ENCODE measurements around the gene COL1A1.

The COL1A1 gene

DNA sequence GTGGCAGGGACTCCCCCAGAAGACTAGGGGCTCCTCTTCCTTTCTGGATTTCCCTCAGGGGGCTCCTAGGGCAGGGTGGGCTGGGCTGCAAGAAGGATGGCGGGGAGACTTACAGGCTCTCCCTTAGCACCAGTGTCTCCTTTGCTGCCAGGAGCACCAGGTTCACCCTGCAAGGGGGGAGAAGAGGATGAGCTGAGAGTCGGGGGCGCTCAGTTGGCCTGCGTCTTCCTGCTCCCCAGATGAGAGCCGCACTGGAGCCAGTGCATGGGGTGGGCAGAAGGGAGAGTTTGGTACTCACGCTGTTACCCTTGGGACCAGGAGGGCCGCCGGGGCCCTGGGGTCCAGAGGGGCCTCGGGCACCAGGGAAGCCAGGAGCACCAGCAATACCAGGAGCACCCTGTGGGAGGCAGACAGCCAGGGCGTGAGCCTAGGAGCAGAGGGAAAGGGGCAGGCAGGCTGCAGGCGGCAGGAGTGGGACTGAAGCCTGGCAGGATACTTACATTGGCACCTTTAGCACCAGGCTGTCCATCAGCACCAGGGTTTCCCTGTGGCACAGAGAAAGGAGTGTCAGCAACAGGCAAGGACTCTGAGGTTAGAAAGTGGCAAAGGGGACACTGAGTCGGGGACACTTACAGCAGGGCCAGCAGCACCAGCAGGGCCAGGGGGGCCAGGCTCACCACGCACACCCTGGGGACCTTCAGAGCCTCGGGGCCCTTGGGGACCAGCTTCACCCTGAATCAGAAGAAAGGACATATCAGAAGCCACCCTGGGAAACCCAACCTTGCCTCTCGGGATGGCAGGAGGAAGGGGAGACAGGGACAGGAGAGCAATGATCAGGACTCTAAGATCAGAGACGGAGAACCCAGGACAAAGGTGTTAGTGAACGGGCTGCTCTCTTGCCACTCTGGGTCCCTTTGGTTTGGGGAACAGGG is 6.2 kb downstream of the COL1A1 start:
- no peak for DNase-seq
- Histone ChIP-seq H3K9me2 (replicated peaks; ENCODE audit: insufficient read depth, low read length) (no peaks in the 10 kb centered on the region), H3K9me3 (replicated peaks; ENCODE audit: insufficient read depth, low read length) (no peaks in the 10 kb centered on the region), H3K27ac (ENCODE audit: low read length) (no peak overlapping the region), H3K4me1 (ENCODE audit: low read length) (no peaks in the 10 kb centered on the region), H3K36me3 (replicated peaks; ENCODE audit: insufficient read depth, low read length) (no peaks in the 10 kb centered on the region), H3F3A (ENCODE audit: insufficient read depth, low read length) (peaks cover 7% of the 10 kb centered on the region; the same call in 1 of the 2 replicates), H3K4me2 (ENCODE audit: low read depth, low read length) (no peak overlapping the region), H3K4me3 (ENCODE audit: low read length) (no peak overlapping the region), H4K20me1 (ENCODE audit: insufficient read depth, low read length) (no peaks in the 10 kb centered on the region), H3K79me2 (ENCODE audit: low read length) (no peaks in the 10 kb centered on the region), H3K27me3 (replicated peaks; ENCODE audit: insufficient read depth, low read length) (peaks cover 67% of the 10 kb centered on the region), H3K9ac (ENCODE audit: low read length) (no peak overlapping the region), H2AFZ (ENCODE audit: low read length) (no peak overlapping the region)
- TF ChIP-seq, protein P1, sequence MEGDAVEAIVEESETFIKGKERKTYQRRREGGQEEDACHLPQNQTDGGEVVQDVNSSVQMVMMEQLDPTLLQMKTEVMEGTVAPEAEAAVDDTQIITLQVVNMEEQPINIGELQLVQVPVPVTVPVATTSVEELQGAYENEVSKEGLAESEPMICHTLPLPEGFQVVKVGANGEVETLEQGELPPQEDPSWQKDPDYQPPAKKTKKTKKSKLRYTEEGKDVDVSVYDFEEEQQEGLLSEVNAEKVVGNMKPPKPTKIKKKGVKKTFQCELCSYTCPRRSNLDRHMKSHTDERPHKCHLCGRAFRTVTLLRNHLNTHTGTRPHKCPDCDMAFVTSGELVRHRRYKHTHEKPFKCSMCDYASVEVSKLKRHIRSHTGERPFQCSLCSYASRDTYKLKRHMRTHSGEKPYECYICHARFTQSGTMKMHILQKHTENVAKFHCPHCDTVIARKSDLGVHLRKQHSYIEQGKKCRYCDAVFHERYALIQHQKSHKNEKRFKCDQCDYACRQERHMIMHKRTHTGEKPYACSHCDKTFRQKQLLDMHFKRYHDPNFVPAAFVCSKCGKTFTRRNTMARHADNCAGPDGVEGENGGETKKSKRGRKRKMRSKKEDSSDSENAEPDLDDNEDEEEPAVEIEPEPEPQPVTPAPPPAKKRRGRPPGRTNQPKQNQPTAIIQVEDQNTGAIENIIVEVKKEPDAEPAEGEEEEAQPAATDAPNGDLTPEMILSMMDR (IDR thresholded peaks at IDR 0.05; ENCODE audit: low read length), result 0 out of 2 replicates have a peak, but pooled peaks have one; percentile 6
- no peak for TF ChIP-seq EZH2phosphoT487 (IDR thresholded peaks at IDR 0.05; ENCODE audit: low read length)

DNA sequence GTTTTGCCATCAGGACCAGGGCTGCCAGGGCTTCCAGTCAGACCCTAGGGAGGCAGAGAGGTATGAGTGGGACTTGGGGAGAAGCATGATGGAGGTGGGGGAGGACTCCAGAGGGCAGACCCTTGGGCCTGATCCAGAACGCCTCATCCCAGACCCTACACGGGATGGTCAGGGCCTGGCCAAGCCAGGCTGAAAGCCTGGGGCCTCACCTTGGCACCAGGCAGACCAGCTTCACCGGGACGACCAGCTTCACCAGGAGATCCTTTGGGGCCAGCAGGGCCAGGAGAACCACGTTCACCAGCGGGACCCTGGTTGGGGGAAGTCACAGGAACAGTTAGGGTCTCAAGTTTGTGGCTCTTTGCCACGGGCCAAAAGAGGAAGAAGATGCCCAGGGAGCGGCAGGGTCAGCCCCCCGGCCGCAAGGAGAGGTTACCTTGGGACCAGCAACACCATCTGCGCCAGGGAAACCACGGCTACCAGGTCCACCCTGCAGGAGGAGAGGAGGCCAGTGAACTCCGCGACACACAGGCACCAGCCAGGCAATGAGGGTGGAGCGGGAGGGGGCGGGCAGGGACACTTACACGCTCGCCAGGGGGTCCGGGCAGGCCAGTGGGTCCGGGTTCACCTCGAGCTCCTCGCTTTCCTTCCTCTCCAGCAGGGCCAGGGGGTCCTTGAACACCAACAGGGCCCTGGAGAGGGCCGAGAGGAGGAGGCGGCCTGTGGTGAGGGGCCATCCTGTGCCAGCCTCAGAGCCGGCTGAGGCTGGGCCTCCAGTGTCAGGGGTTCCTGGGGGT is 7.1 kb downstream of the COL1A1 start:
- H3F3A ChIP-seq (ENCODE audit: insufficient read depth, low read length), result peaks cover 7% of the 10 kb centered on the region; the same call in 1 of the 2 replicates
- no peaks in the 10 kb centered on the region for H4K20me1 ChIP-seq (ENCODE audit: insufficient read depth, low read length)
- TF ChIP-seq, protein P1 (IDR thresholded peaks at IDR 0.05; ENCODE audit: low read length), result no peak
- TF ChIP-seq EZH2phosphoT487 (IDR thresholded peaks at IDR 0.05; ENCODE audit: low read length), result no peak
- TF ChIP-seq EZH2 (optimal IDR thresholded peaks at IDR 0.05; ENCODE audit: low read depth, low read length), result no peak
- H3K4me2 ChIP-seq (ENCODE audit: low read depth, low read length), result no peak overlapping the region
- H3K9ac ChIP-seq (ENCODE audit: low read length), result no peak overlapping the region
- no peaks in the 10 kb centered on the region for H3K4me1 ChIP-seq (ENCODE audit: low read length)
- H3K27ac ChIP-seq (ENCODE audit: low read length), result no peak overlapping the region
- H2AFZ ChIP-seq (ENCODE audit: low read length), result no peak overlapping the region
- no peaks in the 10 kb centered on the region for H3K36me3 ChIP-seq (replicated peaks; ENCODE audit: insufficient read depth, low read length)
- H3K79me2 ChIP-seq (ENCODE audit: low read length), result no peaks in the 10 kb centered on the region
- no peaks in the 10 kb centered on the region for H3K9me3 ChIP-seq (replicated peaks; ENCODE audit: insufficient read depth, low read length)
- H3K27me3 ChIP-seq (replicated peaks; ENCODE audit: insufficient read depth, low read length), result peaks cover 76% of the 10 kb centered on the region
- H3K4me3 ChIP-seq (ENCODE audit: low read length), result no peak overlapping the region
- no peaks in the 10 kb centered on the region for H3K9me2 ChIP-seq (replicated peaks; ENCODE audit: insufficient read depth, low read length)
- no peak for DNase-seq

DNA sequence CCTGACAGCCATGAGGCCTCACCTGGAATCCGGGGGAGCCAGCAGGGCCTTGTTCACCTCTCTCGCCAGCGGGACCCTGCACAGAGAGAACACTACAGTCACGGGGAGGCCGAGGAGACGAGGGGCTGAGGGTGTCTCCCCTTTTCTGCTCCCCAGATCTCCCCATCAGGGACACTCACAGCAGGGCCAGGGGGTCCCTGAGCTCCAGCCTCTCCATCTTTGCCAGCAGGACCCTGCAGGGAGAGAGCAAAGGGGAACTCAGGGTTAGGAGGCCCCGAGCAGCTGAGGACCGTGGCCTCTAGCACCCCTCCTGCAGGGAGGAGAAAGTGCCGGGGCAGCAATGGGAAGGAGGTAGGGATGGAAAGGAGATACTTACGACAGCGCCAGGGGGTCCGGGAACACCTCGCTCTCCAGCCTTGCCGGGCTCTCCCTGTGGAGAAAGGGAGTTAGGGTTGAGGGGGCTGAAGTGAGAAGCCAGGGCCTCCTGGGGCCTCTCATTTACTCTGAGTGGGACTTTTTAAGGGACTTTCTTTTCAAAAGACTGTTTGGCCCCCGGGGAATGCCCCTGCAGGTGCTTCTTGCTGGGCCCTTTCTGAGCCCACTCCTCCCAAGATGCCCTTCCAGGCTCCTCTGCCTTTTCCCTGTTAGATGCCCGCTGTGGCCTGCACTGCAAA is 8.7 kb downstream of the COL1A1 start:
- Histone ChIP-seq H3K4me2 (ENCODE audit: low read depth, low read length) (no peak overlapping the region), H2AFZ (ENCODE audit: low read length) (no peak overlapping the region), H3K79me2 (ENCODE audit: low read length) (no peaks in the 10 kb centered on the region), H3K9ac (ENCODE audit: low read length) (no peak overlapping the region), H3K27me3 (replicated peaks; ENCODE audit: insufficient read depth, low read length) (peaks cover 86% of the 10 kb centered on the region), H3K36me3 (replicated peaks; ENCODE audit: insufficient read depth, low read length) (no peaks in the 10 kb centered on the region), H4K20me1 (ENCODE audit: insufficient read depth, low read length) (no peaks in the 10 kb centered on the region), H3K4me3 (ENCODE audit: low read length) (no peak overlapping the region), H3K9me3 (replicated peaks; ENCODE audit: insufficient read depth, low read length) (no peaks in the 10 kb centered on the region), H3K4me1 (ENCODE audit: low read length) (no peaks in the 10 kb centered on the region), H3F3A (ENCODE audit: insufficient read depth, low read length) (no peaks in the 10 kb centered on the region), H3K27ac (ENCODE audit: low read length) (no peak overlapping the region), H3K9me2 (replicated peaks; ENCODE audit: insufficient read depth, low read length) (no peaks in the 10 kb centered on the region)
- no peak for DNase-seq
- TF ChIP-seq, protein P1 (IDR thresholded peaks at IDR 0.05; ENCODE audit: low read length), result no peak
- no peak for TF ChIP-seq EZH2phosphoT487 (IDR thresholded peaks at IDR 0.05; ENCODE audit: low read length)
